COLO668 (cell line): ENCODE results near the gene S100A14.
A peak's percentile ranks its signal among the peaks of the same experiment; 100 is the strongest.

ENCODE experiments used
- DNase-seq: peaks from one replicate; lab custom pipeline; 2025; ENCODE audit not compliant: unreplicated experiment; lab: John Stamatoyannopoulos, UW

S100A14 gene

DNA sequence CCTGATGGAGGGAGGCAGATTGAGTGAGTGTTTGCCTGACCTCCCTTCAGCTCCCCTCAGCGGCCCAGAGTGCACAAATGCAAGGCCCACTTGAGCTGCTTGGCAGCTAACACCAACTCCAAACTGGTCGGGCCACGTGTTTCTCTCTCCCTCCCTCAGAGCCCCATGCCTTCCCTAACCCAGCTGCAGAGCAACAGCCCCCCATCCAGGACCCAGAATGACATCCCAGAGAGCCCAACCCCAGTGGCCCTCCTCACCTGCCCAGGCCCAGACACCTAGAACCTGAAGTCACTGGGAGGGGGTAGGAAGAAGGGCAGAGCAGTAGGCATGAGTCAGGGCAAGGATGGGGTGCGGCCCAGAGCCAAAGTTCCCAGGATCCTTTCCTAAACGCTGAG, 789 bp upstream of the S100A14 start:
- no peak for DNase-seq

DNA sequence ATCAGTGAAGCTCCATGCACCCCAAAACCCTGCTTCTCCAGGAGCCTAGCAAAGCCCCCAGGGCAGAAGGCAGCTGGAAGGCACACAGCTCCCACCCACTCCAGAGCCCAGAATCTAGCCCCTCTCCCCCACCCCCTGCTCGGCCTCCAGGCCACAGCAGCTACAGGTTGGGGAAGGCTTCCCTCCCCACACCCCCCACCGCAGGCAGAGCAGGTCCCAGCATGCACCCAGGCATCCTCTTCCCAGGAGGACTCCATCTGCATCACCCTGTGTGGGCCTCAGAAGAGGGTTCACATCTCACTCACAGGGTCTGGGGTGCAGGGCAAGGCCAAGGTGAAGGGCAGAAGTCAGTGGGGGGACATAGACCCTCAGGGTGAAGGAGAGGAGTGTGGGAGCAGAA, 719 bp downstream of the S100A14 start:
- DNase-seq, result no peak

GRCh38 chr1:153614906-153615305, 1.2 kb downstream of the S100A14 start:
- no peak for DNase-seq

- no peak for DNase-seq
These were observed 1.8 kb downstream of the S100A14 start for GRCh38 chr1:153614189-153614900.

DNA sequence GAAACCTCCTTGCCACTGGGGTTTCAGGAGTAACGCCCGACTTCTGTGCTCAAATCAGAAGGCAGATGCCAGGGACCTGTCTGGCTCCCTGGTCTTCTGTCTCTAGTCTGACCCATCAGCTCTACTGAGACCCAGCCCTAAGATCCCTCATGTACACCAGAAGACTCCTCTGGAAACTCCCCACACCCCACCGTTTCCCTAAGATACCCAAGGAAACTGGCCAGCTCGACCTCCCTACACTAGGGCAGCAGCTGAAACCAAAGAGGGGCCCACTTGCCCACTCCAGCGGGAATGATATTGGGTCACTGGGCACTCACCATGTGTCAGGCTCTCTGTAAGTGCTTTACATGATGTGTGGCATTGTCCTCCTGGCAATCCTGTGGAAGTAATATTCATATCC, 2.7 kb downstream of the S100A14 start:
- no peak for DNase-seq

DNA sequence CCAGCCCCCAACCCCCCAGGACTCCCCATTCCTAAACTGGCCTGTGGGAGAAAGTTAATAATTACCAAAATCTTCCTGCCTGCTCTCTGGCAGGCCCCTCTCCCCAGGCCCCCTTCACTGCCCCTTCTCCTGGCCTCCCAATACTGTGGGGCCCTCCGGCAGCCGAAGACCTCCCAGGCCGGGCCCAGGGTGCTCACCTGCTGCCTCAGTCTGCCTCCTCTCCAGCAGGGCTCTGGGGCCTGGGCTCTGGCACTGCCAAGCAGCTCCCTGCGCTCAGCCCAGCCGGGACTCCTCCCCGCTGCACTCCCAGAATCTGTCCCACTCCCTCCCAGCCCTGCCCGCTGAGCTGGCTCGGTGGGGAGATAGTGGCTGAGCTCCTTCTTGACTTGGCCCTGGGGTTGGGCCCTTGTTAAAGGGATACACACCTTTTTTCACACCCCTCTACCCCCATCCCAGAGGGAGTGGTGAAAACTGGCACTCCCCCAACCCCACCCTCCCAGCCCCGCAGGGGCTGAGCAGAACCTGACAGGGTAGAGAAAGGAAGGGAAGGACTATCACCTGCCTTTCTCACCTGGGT, 3.3 kb downstream of the S100A14 start, which contains the start of gene S100A16:
Gene S100A16, minus strand, starts transcription at position 383 of the 577 bp plus-strand sequence. CDS start 4,986 bp downstream, outside the sequence.
- DNase-seq, result no peak

DNA sequence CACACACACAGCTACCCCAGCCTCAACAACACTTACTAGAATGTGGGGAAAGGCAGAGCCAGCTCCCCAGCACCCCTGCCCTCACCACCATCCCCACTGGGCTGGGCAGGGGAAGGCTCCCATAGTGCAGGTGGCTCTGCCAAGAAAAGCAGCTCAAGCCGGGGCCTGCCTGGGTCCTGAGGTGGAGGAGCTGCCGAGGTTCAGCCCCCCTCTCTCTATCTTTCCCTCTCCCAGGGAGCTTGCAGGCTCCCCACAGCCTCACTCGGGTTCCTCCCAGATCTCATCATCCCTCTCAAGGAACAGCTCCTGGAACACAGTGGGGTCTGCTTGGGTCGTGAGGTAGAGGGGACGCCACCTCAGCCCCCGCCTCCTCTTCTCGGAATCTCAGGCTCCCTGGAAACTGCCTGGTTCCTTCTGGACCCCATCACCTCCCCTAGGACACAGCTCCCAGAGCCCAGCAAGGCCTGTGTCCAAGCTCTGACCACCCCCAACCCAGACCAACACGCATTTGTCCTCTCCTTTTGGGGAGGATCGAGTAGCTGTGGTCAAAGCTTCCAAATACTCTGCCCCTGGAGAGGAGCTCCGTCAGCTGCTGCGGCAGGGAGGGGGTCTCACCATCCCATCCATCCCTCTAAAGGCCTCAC, 3.9 kb downstream of the S100A14 start:
- no peak for DNase-seq

- DNase-seq, result no peak
These were observed 4.8 kb downstream of the S100A14 start for GRCh38 chr1:153611356-153611755.

- DNase-seq, result no peak
These were observed 5.3 kb downstream of the S100A14 start for GRCh38 chr1:153610811-153611301.

DNA sequence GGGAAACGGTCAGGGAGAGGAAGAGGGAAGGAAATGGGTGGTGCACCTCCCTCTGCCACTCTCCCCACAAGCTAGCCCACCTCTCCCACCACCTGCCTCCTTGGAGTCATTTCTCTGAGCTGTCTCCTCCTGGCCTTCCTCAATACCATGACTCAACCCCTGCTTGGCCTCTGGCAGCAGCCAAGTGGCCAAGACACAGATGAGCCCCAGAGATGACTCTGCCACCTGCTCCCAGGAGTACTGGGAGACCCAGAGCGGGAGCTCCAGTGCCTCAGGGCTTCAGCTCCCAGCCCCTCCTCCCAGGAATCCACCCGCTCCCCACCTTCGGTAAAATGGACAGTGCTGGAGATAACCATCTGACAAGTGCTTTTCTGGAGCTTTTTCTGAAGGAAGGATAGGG, 5.8 kb downstream of the S100A14 start:
- no peak for DNase-seq

GRCh38 chr1:153609585-153609907, 6.6 kb downstream of the S100A14 start:
- DNase-seq, result no peak

GRCh38 chr1:153608742-153609584, 7.2 kb downstream of the S100A14 start:
- peak; percentile 65 for DNase-seq

GRCh38 chr1:153608089-153608682, 7.9 kb downstream of the S100A14 start:
- DNase-seq, result no peak

DNA sequence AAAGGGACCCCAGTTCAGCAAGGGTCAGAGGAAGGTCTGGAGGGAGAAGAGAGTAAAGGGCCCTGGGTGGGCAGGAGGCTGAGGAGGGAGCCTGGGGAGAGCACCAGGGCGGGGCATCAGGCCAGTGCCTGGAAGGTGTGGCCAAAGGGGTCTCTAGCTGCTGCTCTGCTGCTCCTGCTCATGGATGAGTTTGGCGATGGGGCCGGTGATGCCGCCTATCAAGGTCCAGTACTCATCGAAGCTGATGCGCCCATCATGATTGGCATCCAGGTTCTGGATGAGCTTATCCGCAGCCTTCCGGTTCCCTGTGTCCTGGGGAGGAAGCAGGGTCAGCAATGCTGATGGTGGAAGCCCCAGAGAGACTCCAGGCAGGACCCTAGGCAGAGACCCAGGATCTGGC, 8.7 kb downstream of the S100A14 start:
- no peak for DNase-seq

DNA sequence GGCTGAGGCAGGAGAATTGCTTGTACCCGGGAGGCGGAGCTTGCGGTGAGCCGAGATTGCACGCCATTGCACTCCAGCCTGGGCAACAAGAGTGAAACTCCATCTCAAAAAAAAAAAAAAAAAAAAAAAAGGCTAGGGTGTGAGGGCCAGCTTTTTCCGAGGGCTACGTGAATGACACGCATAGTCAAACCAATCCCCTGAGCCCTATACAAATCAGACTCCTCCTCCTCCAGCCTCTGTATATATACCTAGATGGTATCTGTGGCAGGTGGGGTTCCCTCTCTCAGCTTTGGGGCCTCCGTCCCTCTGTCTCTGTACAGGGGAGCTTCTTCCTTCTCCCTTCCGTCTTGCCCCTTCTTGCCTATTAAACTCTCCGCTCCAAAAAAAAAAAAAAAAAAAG, 9.9 kb downstream of the S100A14 start:
- DNase-seq, result no peak

GRCh38 chr1:153602749-153603148, 13.4 kb downstream of the S100A14 start:
- DNase-seq, result no peak

GRCh38 chr1:153599847-153600246, 16.3 kb downstream of the S100A14 start:
- no peak for DNase-seq

DNA sequence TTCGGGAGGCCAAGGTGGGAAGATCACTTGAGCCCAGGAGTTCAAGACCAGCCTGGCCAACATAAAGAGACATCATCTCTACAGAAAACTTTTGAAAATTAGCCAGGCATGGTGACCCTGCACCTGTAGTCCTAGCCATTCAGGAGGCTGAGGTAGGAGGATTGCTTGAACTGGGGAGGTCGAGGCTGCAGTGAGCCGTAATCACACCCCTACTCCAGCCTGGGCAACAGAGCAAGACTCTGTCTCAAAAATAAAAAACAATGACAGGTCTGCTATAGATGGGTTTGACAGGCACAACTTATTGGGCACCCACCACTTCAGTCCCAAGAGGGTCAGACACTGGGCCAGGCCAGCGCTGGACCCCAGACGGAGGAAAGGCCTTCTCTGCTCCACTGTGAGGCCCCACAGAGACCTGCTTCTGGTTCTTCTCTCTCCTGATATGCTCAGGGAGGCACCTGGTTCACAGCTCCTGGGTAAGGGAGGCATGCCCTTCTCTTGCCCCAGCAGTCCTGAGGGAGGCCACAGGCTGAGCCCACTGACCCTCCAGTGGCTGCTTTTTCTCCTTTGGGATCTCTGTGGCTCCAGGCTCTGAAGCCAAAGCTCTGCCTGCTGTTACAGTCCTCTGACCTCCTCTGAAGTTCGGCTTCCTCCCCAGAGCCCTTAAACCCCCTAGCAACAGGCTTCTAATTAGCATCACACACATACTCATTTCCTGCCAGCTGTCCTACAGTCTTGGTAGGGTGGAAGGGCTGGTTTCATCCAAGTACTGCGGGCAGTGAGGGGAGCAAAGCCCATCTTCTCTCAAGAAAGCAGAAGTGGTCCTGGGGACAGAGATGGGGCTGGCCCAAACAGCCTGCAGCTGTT, 17.6 kb downstream of the S100A14 start:
- peak; percentile 23 for DNase-seq

DNA sequence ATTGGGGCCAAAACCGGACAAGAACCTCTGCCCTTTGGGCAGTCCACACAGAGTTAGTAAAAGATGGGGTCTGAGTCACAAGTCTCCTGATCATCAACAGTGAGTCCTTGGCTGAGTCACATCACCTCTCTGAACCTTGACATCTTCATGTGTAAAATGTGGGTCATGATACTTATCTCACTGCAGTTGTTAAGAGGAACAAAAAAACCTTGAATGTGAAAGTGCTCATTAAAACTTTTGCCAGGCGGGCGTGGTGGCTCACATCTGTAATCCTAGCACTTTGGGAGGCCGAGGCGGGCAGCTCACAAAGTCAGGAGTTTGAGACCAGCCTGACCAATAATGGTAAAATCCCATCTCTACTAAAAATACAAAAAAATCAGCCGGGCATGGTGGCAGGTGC, 18.9 kb downstream of the S100A14 start:
- no peak for DNase-seq

- no peak for DNase-seq
These were observed 23.4 kb downstream of the S100A14 start for GRCh38 chr1:153592748-153593147.
